HUES48 (cell line): ENCODE measurements around the gene FAM83D.

Source experiments
- H3K27ac ChIP-seq: one replicate; pipeline ENCODE4 v1.7.0; 2013; ENCODE audit warnings: low read depth, low read length, inconsistent platforms
- H3K27me3 ChIP-seq: 2 replicates; pipeline ENCODE4 v1.6.1; 2013; ENCODE audit warnings: mild to moderate bottlenecking, low read length; ENCODE audit not compliant: control insufficient read depth, insufficient read depth
- H3K36me3 ChIP-seq: 2 replicates; pipeline ENCODE4 v1.6.1; 2013; ENCODE audit warnings: low read length; ENCODE audit not compliant: control insufficient read depth, insufficient read depth
- H3K4me1 ChIP-seq: 2 replicates; pipeline ENCODE4 v1.6.1; 2013; ENCODE audit warnings: mild to moderate bottlenecking, low read length; ENCODE audit not compliant: control insufficient read depth, insufficient read depth
- H3K4me3 ChIP-seq: 2 replicates; pipeline ENCODE4 v1.5.1; 2013; ENCODE audit warnings: mild to moderate bottlenecking, low read depth, low read length
- H3K9ac ChIP-seq: 2 replicates; pipeline ENCODE4 v1.6.1; 2013; ENCODE audit warnings: mild to moderate bottlenecking, low read depth, low read length, moderate library complexity
- H3K9me3 ChIP-seq: 2 replicates; pipeline ENCODE4 v1.6.1; 2013; ENCODE audit warnings: low read length; ENCODE audit not compliant: control insufficient read depth, insufficient read depth

Gene FAM83D

GRCh38 chr20:38896009-38896594, 30.1 kb upstream of the FAM83D start:
- no peaks in the 10 kb centered on the region for H3K9me3 ChIP-seq
- no peak overlapping the region for H3K4me3 ChIP-seq
- peaks cover 8% of the 10 kb centered on the region; the same call in 1 of the 2 replicates for H3K36me3 ChIP-seq
- no peaks in the 10 kb centered on the region for H3K27me3 ChIP-seq
- H3K9ac ChIP-seq = no peak overlapping the region
- H3K27ac ChIP-seq = no peak overlapping the region
- H3K4me1 ChIP-seq = peaks cover 5% of the 10 kb centered on the region

DNA sequence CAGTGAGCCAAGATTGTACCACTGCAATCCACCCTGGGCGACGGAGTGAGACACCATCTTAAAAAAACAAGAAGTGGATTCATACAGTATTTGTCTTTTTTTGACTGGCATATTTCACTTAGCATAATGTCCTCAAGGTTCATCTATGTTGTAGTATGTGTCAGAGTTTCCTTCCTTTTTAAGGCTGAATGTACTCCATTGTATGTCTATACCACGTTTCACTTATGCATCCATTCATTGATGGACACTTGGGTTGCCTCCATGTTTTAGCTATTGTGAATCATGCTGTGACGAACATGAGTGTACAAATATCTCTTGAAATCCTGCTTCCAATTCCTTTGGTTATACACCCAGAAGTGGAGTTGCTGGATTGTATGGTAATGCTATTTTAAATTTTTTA, 28.9 kb upstream of the FAM83D start:
- Histone ChIP-seq H3K4me1 (peaks cover 5% of the 10 kb centered on the region), H3K36me3 (peaks cover 8% of the 10 kb centered on the region; the same call in 1 of the 2 replicates), H3K27me3 (no peaks in the 10 kb centered on the region), H3K27ac (no peak overlapping the region), H3K9ac (no peak overlapping the region), H3K4me3 (no peak overlapping the region), H3K9me3 (no peaks in the 10 kb centered on the region)

DNA sequence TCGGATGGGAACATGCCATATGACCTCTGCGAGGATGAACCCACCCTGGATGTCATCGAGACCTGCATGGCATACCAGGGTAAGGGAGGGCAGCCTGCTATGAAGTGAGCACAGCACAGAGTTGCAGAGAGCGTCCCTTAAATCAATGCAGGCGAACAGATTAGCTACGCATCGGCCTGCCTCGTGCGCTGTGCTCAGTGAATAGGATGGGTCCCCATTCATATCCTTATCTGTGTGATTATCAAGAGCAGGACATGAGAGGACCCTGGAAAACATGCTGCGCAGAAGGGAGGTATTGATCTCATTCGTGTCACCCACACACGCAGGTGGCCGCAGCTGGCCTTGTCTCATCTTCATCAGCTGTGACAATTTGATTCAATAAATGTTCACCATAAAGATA, 25.6 kb upstream of the FAM83D start:
- Histone ChIP-seq H3K4me3 (no peak overlapping the region), H3K9ac (no peak overlapping the region), H3K36me3 (peaks cover 18% of the 10 kb centered on the region), H3K9me3 (no peaks in the 10 kb centered on the region), H3K27ac (no peak overlapping the region), H3K4me1 (no peaks in the 10 kb centered on the region), H3K27me3 (no peaks in the 10 kb centered on the region)

- no peaks in the 10 kb centered on the region for H3K27me3 ChIP-seq
- H3K9me3 ChIP-seq = no peaks in the 10 kb centered on the region
- H3K36me3 ChIP-seq = peaks cover 16% of the 10 kb centered on the region
- no peak overlapping the region for H3K4me3 ChIP-seq
- no peak overlapping the region for H3K27ac ChIP-seq
- H3K9ac ChIP-seq = no peak overlapping the region
- no peaks in the 10 kb centered on the region for H3K4me1 ChIP-seq
Measured at GRCh38 chr20:38902601-38903000, 23.6 kb upstream of the FAM83D start.

DNA sequence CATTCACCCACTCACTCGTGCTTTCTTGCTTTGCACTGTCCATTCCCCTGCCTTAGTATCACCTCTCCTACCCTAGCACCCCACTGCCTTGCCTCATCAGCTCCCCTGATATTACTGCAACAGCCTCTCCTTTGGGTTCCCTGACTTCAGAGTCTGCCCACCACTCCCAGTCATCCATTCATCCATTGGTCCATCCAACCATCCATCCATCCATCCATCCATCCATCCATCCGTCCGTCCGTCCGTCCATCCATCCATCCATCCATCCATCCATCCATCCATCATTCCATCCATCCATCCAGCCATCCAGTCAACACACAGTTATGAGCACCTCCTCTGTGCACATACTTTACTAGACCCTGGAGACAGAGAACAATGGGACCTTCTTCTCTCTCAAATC, 22.9 kb upstream of the FAM83D start:
- H3K9me3 ChIP-seq = no peaks in the 10 kb centered on the region
- no peak overlapping the region for H3K4me3 ChIP-seq
- no peaks in the 10 kb centered on the region for H3K27me3 ChIP-seq
- no peaks in the 10 kb centered on the region for H3K4me1 ChIP-seq
- no peak overlapping the region for H3K9ac ChIP-seq
- H3K27ac ChIP-seq = no peak overlapping the region
- peaks cover 22% of the 10 kb centered on the region for H3K36me3 ChIP-seq

DNA sequence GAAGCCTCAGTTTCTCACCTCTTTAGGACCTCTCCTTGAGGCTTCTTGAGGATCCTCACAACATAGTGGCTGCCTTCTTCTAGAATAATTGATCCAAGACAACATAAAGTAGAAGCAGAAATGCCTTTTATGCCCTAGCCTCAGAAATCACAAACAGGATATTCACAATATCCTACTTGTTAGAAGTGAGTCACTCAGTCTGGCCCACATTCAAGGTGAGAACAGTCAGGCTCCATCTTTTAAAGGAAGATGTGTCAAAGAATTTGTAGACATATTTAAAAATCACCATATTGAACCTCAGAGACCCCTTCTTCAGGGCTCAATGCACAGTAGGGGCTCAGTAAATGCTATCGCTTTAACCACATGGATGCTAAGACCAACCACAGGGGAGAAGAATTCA, 20.8 kb upstream of the FAM83D start:
- Histone ChIP-seq H3K9me3 (no peaks in the 10 kb centered on the region), H3K4me3 (no peak overlapping the region), H3K4me1 (no peaks in the 10 kb centered on the region), H3K36me3 (peaks cover 27% of the 10 kb centered on the region), H3K27ac (no peak overlapping the region), H3K27me3 (no peaks in the 10 kb centered on the region), H3K9ac (no peak overlapping the region)

DNA sequence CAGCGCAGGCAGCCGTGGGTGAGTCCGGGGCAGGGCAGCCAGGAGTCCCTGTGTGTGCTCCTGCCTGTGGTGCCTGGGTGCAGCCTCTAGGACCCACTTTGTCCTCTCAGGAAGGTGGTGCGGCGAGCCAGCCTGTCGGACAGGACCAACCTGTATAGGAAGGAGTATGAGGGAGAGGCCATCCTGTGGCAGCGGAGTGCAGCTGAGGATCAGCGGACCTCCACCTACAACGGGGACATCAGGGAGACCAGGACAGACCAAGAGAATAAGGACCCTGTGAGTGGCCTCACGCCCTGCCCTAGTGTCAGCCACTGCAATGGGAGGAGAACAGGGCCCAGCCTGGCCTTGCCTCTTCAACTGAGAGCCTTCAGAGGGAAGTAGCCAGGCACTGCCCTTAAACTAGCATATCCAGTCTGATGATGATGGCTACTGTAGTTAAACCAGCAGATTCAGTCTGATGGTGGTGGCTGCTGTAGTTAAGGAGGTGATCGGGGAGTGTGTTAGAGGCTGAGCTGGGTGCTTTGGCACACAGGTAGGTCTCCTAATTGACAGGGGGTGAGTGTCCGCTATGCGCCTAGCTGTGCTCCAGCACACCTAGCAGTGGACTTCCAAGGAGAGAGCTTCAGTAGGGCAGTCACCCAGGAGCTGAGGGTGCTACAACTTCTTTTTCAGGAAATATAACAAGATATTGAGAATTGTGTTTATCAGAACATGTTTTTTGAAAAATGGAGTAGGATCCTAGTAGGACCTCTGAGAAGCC, 18.1 kb upstream of the FAM83D start:
- H3K27ac ChIP-seq = no peak overlapping the region
- no peak overlapping the region for H3K4me3 ChIP-seq
- H3K4me1 ChIP-seq = no peaks in the 10 kb centered on the region
- peaks cover 17% of the 10 kb centered on the region for H3K36me3 ChIP-seq
- H3K27me3 ChIP-seq = no peaks in the 10 kb centered on the region
- H3K9me3 ChIP-seq = no peaks in the 10 kb centered on the region
- no peak overlapping the region for H3K9ac ChIP-seq

DNA sequence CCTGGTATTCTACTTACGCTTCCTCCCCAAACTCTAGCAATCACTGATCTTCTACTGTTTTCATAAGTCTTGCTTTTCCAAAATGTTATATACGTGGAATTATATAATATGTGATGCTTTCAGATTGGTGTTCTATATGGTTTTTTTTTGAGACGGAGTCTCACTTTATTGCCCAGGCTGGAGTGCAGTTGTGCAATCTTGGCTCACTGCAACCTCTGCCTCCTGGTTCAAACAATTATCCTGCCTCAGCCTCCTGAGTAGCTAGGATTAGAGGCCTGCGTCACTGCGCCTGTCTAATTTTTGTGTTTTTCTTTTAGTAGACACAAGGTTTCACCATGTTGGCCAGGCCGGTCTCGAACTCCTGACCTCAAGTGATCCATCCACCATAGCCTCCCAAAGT, 10.9 kb upstream of the FAM83D start:
- no peak overlapping the region for H3K27ac ChIP-seq
- no peaks in the 10 kb centered on the region for H3K9me3 ChIP-seq
- no peaks in the 10 kb centered on the region for H3K36me3 ChIP-seq
- no peaks in the 10 kb centered on the region for H3K27me3 ChIP-seq
- no peak overlapping the region for H3K9ac ChIP-seq
- H3K4me3 ChIP-seq = no peak overlapping the region
- no peaks in the 10 kb centered on the region for H3K4me1 ChIP-seq

DNA sequence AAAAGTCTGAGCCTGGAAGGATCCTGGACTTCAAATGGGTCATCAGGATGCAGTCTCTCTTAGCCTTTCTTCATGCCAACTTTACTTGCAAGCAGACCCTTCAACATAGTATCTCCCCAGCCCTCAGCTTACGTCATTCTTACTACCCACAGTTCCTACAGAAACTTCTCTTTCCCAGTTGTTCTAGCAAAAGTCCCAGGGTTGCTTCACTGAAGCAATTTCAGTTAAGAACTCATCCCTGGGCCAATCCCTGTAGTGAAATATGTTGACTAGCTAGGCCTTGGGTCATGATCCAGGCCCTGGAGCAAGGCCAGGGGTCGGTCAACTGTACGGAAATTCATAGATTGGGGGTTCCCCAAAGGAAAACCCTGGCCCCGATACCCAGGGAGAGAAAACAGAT, 8.6 kb upstream of the FAM83D start:
- no peak overlapping the region for H3K27ac ChIP-seq
- no peak overlapping the region for H3K9ac ChIP-seq
- H3K9me3 ChIP-seq = no peaks in the 10 kb centered on the region
- H3K36me3 ChIP-seq = no peaks in the 10 kb centered on the region
- H3K4me1 ChIP-seq = no peaks in the 10 kb centered on the region
- H3K4me3 ChIP-seq = no peak overlapping the region
- H3K27me3 ChIP-seq = no peaks in the 10 kb centered on the region

DNA sequence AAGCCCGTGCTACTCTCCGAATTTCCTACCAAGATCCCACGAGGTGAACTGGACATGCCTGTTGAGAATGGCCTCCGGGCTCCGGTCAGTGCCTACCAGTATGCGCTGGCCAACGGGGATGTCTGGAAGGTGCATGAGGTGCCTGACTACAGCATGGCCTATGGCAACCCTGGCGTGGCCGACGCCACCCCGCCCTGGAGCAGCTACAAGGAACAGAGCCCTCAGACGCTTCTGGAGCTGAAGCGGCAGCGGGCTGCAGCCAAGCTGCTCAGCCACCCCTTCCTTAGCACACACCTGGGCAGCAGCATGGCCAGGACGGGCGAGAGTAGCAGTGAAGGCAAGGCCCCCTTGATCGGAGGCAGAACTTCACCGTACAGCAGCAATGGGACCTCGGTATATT, 8.0 kb upstream of the FAM83D start:
- no peaks in the 10 kb centered on the region for H3K36me3 ChIP-seq
- no peak overlapping the region for H3K27ac ChIP-seq
- no peaks in the 10 kb centered on the region for H3K4me1 ChIP-seq
- no peak overlapping the region for H3K9ac ChIP-seq
- H3K27me3 ChIP-seq = no peaks in the 10 kb centered on the region
- no peak overlapping the region for H3K4me3 ChIP-seq
- no peaks in the 10 kb centered on the region for H3K9me3 ChIP-seq

DNA sequence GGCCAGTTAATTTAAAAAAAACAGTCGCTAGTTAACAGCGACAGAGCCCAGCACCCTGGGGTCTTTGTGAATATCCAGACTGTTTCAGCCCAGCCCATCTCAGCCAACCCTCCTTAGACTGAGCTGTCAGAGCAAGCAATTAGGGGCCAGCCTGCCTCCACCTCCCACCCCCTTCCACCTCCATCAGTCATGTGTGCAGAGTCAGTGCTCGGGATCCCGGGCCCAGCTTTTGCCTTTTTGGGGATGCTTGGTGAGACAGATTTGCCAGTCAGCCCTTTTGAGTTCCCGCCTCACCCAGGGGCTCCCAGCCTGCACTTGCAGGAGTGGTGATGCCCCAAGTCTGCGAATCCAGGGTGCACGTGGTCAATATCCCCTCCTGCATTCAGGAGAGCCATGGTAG, 6.5 kb upstream of the FAM83D start:
- Histone ChIP-seq H3K27me3 (no peaks in the 10 kb centered on the region), H3K4me3 (no peak overlapping the region), H3K9ac (no peak overlapping the region), H3K9me3 (no peaks in the 10 kb centered on the region), H3K4me1 (no peaks in the 10 kb centered on the region), H3K27ac (no peak overlapping the region), H3K36me3 (no peaks in the 10 kb centered on the region)
